IPS-20b (cell line): ENCODE data around the gene ANKAR.
"Not testable (repeated sequence)": the region's sequence is repeated elsewhere in the genome, so short reads cannot be mapped to it uniquely, and the experiment has no call there.

Experiments used
- H3K27ac ChIP-seq: one replicate; pipeline ENCODE4 v1.5.1; 2013; ENCODE audit warnings: low read length
- H3K27me3 ChIP-seq: 2 replicates; pipeline ENCODE4 v1.6.1; 2013; ENCODE audit warnings: mild to moderate bottlenecking, low read length, inconsistent platforms; ENCODE audit not compliant: insufficient read depth
- H3K36me3 ChIP-seq: 2 replicates; pipeline ENCODE4 v1.6.1; 2013; ENCODE audit warnings: low read depth, mild to moderate bottlenecking, inconsistent platforms, low read length, moderate library complexity; ENCODE audit not compliant: insufficient read depth
- H3K4me1 ChIP-seq: 2 replicates; pipeline ENCODE4 v1.6.1; 2013; ENCODE audit warnings: mild to moderate bottlenecking, control low read depth, inconsistent platforms, low read length, moderate library complexity; ENCODE audit not compliant: insufficient read depth
- H3K4me3 ChIP-seq: 2 replicates; pipeline ENCODE4 v1.5.1; 2013; ENCODE audit warnings: mild to moderate bottlenecking, low read length, inconsistent platforms
- H3K9ac ChIP-seq: 2 replicates; pipeline ENCODE4 v1.6.1; 2013; ENCODE audit warnings: low read depth, mild to moderate bottlenecking, inconsistent platforms, low read length, moderate library complexity
- H3K9me3 ChIP-seq: 2 replicates; pipeline ENCODE4 v1.6.1; 2013; ENCODE audit warnings: mild to moderate bottlenecking, low read depth, low read length, inconsistent platforms; ENCODE audit not compliant: insufficient read depth

The ANKAR gene

GRCh38 chr2:189639007-189639609, 35.4 kb upstream of the ANKAR start:
- no peak overlapping the region for H3K27ac ChIP-seq
- H3K9ac ChIP-seq = no peak overlapping the region
- no peaks in the 10 kb centered on the region for H3K36me3 ChIP-seq
- H3K27me3 ChIP-seq = no peaks in the 10 kb centered on the region
- H3K9me3 ChIP-seq = no peaks in the 10 kb centered on the region
- H3K4me3 ChIP-seq = no peak overlapping the region
- H3K4me1 ChIP-seq = peaks cover 8% of the 10 kb centered on the region; the same call in 1 of the 2 replicates

GRCh38 chr2:189641002-189641401, 33.5 kb upstream of the ANKAR start:
- no peaks in the 10 kb centered on the region for H3K27me3 ChIP-seq
- H3K36me3 ChIP-seq = no peaks in the 10 kb centered on the region
- peaks cover 8% of the 10 kb centered on the region; the same call in 1 of the 2 replicates for H3K4me1 ChIP-seq
- no peak overlapping the region for H3K4me3 ChIP-seq
- H3K9me3 ChIP-seq = no peaks in the 10 kb centered on the region
- no peak overlapping the region for H3K9ac ChIP-seq
- no peak overlapping the region for H3K27ac ChIP-seq

- no peak overlapping the region for H3K4me3 ChIP-seq
- H3K27ac ChIP-seq = no peak overlapping the region
- H3K36me3 ChIP-seq = no peaks in the 10 kb centered on the region
- H3K4me1 ChIP-seq = peaks cover 8% of the 10 kb centered on the region; the same call in 1 of the 2 replicates
- no peaks in the 10 kb centered on the region for H3K27me3 ChIP-seq
- H3K9ac ChIP-seq = no peak overlapping the region
- H3K9me3 ChIP-seq = no peaks in the 10 kb centered on the region
These were observed 32.9 kb upstream of the ANKAR start for GRCh38 chr2:189641590-189641989.

GRCh38 chr2:189646521-189646920, 27.9 kb upstream of the ANKAR start:
- Histone ChIP-seq H3K36me3 (no peaks in the 10 kb centered on the region), H3K9ac (no peak overlapping the region), H3K27me3 (no peaks in the 10 kb centered on the region), H3K9me3 (peaks cover 3% of the 10 kb centered on the region; the same call in 1 of the 2 replicates), H3K4me3 (no peak overlapping the region), H3K4me1 (peaks cover under 1% of the 10 kb centered on the region; the same call in 1 of the 2 replicates), H3K27ac (no peak overlapping the region)

GRCh38 chr2:189648846-189649509, 25.5 kb upstream of the ANKAR start:
- no peaks in the 10 kb centered on the region for H3K36me3 ChIP-seq
- no peak overlapping the region for H3K4me3 ChIP-seq
- peaks cover 3% of the 10 kb centered on the region; the same call in 1 of the 2 replicates for H3K9me3 ChIP-seq
- H3K27me3 ChIP-seq = no peaks in the 10 kb centered on the region
- no peaks in the 10 kb centered on the region for H3K4me1 ChIP-seq
- no peak overlapping the region for H3K27ac ChIP-seq
- H3K9ac ChIP-seq = no peak overlapping the region

- H3K36me3 ChIP-seq = no peaks in the 10 kb centered on the region
- H3K27me3 ChIP-seq = no peaks in the 10 kb centered on the region
- no peak overlapping the region for H3K9ac ChIP-seq
- peaks cover 3% of the 10 kb centered on the region; the same call in 1 of the 2 replicates for H3K9me3 ChIP-seq
- H3K4me3 ChIP-seq = no peak overlapping the region
- H3K4me1 ChIP-seq = no peaks in the 10 kb centered on the region
- no peak overlapping the region for H3K27ac ChIP-seq
These were observed 23.2 kb upstream of the ANKAR start for GRCh38 chr2:189651284-189651683.

GRCh38 chr2:189653464-189653863, 21.0 kb upstream of the ANKAR start:
- H3K9me3 ChIP-seq, H3K4me1 ChIP-seq, H3K36me3 ChIP-seq, H3K27me3 ChIP-seq, H3K27ac ChIP-seq, H3K4me3 ChIP-seq, H3K9ac ChIP-seq: not testable (repeated sequence)

GRCh38 chr2:189654641-189655040, 19.8 kb upstream of the ANKAR start:
- Histone ChIP-seq H3K9me3 (peaks cover 3% of the 10 kb centered on the region; the same call in 1 of the 2 replicates), H3K36me3 (no peaks in the 10 kb centered on the region), H3K4me1 (no peaks in the 10 kb centered on the region), H3K27ac (no peak overlapping the region), H3K9ac (no peak overlapping the region), H3K4me3 (no peak overlapping the region), H3K27me3 (no peaks in the 10 kb centered on the region)

- no peaks in the 10 kb centered on the region for H3K9me3 ChIP-seq
- H3K4me3 ChIP-seq = no peak overlapping the region
- no peak overlapping the region for H3K9ac ChIP-seq
- no peaks in the 10 kb centered on the region for H3K27me3 ChIP-seq
- H3K4me1 ChIP-seq = 0 out of 2 replicates have a peak, but pooled peaks cover 3% of the 10 kb centered on the region
- no peaks in the 10 kb centered on the region for H3K36me3 ChIP-seq
- H3K27ac ChIP-seq = no peak overlapping the region
These were observed 16.6 kb upstream of the ANKAR start for GRCh38 chr2:189657867-189658266.

- 0 out of 2 replicates have a peak, but pooled peaks cover 3% of the 10 kb centered on the region for H3K4me1 ChIP-seq
- no peak overlapping the region for H3K27ac ChIP-seq
- no peaks in the 10 kb centered on the region for H3K27me3 ChIP-seq
- no peak overlapping the region for H3K4me3 ChIP-seq
- no peak overlapping the region for H3K9ac ChIP-seq
- H3K9me3 ChIP-seq = no peaks in the 10 kb centered on the region
- H3K36me3 ChIP-seq = 0 out of 2 replicates have a peak, but pooled peaks cover 2% of the 10 kb centered on the region
These were observed 15.9 kb upstream of the ANKAR start for GRCh38 chr2:189658306-189659212.

GRCh38 chr2:189659734-189660133, 14.7 kb upstream of the ANKAR start:
- no peak overlapping the region for H3K9ac ChIP-seq

More at GRCh38 chr2:189659734-189660133, 14.7 kb upstream of the ANKAR start:
- 0 out of 2 replicates have a peak, but pooled peaks cover 3% of the 10 kb centered on the region for H3K4me1 ChIP-seq
- no peaks in the 10 kb centered on the region for H3K9me3 ChIP-seq
- H3K27me3 ChIP-seq = no peaks in the 10 kb centered on the region
- H3K36me3 ChIP-seq = peaks cover 4% of the 10 kb centered on the region; the same call in 1 of the 2 replicates
- H3K27ac ChIP-seq = no peak overlapping the region
- no peak overlapping the region for H3K4me3 ChIP-seq
